GM19452 (cell line): ENCODE results near the gene FAF1.

Experiments
- ATAC-seq: cut with Tn5 transposase; IDR thresholded peaks from one replicate; pipeline ENCODE4 v1.9.1; 2021; ENCODE audit not compliant: unreplicated experiment

The FAF1 gene

GRCh38 chr1:50508040-50508586, 452.0 kb downstream of the FAF1 start:
- no peak for ATAC-seq

GRCh38 chr1:50505427-50505826, 454.6 kb downstream of the FAF1 start:
- no peak for ATAC-seq

GRCh38 chr1:50503515-50503914, 456.6 kb downstream of the FAF1 start:
- ATAC-seq, result no peak

- ATAC-seq, result no peak
These were observed 457.9 kb downstream of the FAF1 start for GRCh38 chr1:50502147-50502546.

GRCh38 chr1:50497007-50497406, 463.1 kb downstream of the FAF1 start:
- ATAC-seq, result no peak

GRCh38 chr1:50493710-50494109, 466.4 kb downstream of the FAF1 start:
- no peak for ATAC-seq

- ATAC-seq, result no peak
These were observed 467.9 kb downstream of the FAF1 start for GRCh38 chr1:50492142-50492541.

GRCh38 chr1:50491142-50491541, 468.9 kb downstream of the FAF1 start:
- ATAC-seq, result no peak

GRCh38 chr1:50490640-50491039, 469.4 kb downstream of the FAF1 start:
- ATAC-seq, result no peak

GRCh38 chr1:50488876-50489275, 471.2 kb downstream of the FAF1 start:
- no peak for ATAC-seq

- no peak for ATAC-seq
These were observed 471.7 kb downstream of the FAF1 start for GRCh38 chr1:50488356-50488755.

GRCh38 chr1:50487725-50488124, 472.3 kb downstream of the FAF1 start:
- no peak for ATAC-seq

- no peak for ATAC-seq
These were observed 478.8 kb downstream of the FAF1 start for GRCh38 chr1:50481142-50481736.

- ATAC-seq, result no peak
These were observed 483.3 kb downstream of the FAF1 start for GRCh38 chr1:50476800-50477199.

GRCh38 chr1:50474859-50475809, 484.9 kb downstream of the FAF1 start:
- no peak for ATAC-seq

- ATAC-seq, result no peak
These were observed 486.6 kb downstream of the FAF1 start for GRCh38 chr1:50473513-50473912.

GRCh38 chr1:50471967-50472366, 488.1 kb downstream of the FAF1 start:
- ATAC-seq, result no peak

- ATAC-seq, result no peak
These were observed 497.1 kb downstream of the FAF1 start for GRCh38 chr1:50462964-50463363.

- no peak for ATAC-seq
These were observed 501.6 kb downstream of the FAF1 start for GRCh38 chr1:50458507-50458906.

GRCh38 chr1:50454911-50455310, 505.2 kb downstream of the FAF1 start:
- no peak for ATAC-seq

- no peak for ATAC-seq
These were observed 506.8 kb downstream of the FAF1 start for GRCh38 chr1:50453266-50453665.

- ATAC-seq, result no peak
These were observed 507.4 kb downstream of the FAF1 start for GRCh38 chr1:50452700-50453099.
